OCI-LY1 (cell line): Measurements from ENCODE around the gene SLC35D2.

Experiments
- CTCF ChIP-seq: fragments of 200-600 bp; sonication (generic), shearing (Covaris generic); IDR thresholded peaks from 2 replicates; pipeline ENCODE4 v1.5.1; 2017; ENCODE audit warnings: mild to moderate bottlenecking, antibody characterized with exemption, low read length, moderate library complexity, mixed read lengths
- EZH2 ChIP-seq: fragments of 200-600 bp; sonication (generic), shearing (Covaris generic); IDR thresholded peaks from 2 replicates; pipeline ENCODE4 v1.8.0; 2017; ENCODE audit warnings: borderline replicate concordance, mixed run types, mild to moderate bottlenecking, antibody characterized with exemption, low read length, moderate library complexity, mixed read lengths

- TF ChIP-seq CTCF (no peak), EZH2 (no peak)
These were observed 73.7 kb downstream of the SLC35D2 start for GRCh38 chr9:96309850-96310249.
